Measurements from ENCODE around the gene GINS3.

- TF ChIP-seq POLR2A (IDR thresholded peaks at IDR 0.05; ENCODE audit: low read depth, low read length) (no peak), POLR2AphosphoS5 (IDR thresholded peaks at IDR 0.05; ENCODE audit: low read depth, low read length) (no peak)
These were observed 19.7 kb downstream of the GINS3 start for GRCh38 chr16:58411736-58412614.

All from GM12891 (cell line).